Lower leg skin (tissue), 3 donors: ENCODE measurements around the gene KRTAP10-3.

Experiments
- CTCF ChIP-seq, 3 donors: fragments of 450-650 bp; IDR thresholded peaks; one replicate each; pipeline ENCODE4 v1.5.1; 2016; ENCODE audit warnings: antibody characterized with exemption in 3 of 3, mild to moderate bottlenecking in 3 of 3, moderate library complexity in 2 of 3
- POLR2A ChIP-seq, 2 donors: fragments of 450-650 bp; IDR thresholded peaks; one replicate each; pipeline ENCODE4 v1.6.1; 2016 to 2017; ENCODE audit warnings: antibody characterized with exemption in 2 of 2, mild to moderate bottlenecking in 1 of 2, moderate library complexity in 1 of 2

DNA sequence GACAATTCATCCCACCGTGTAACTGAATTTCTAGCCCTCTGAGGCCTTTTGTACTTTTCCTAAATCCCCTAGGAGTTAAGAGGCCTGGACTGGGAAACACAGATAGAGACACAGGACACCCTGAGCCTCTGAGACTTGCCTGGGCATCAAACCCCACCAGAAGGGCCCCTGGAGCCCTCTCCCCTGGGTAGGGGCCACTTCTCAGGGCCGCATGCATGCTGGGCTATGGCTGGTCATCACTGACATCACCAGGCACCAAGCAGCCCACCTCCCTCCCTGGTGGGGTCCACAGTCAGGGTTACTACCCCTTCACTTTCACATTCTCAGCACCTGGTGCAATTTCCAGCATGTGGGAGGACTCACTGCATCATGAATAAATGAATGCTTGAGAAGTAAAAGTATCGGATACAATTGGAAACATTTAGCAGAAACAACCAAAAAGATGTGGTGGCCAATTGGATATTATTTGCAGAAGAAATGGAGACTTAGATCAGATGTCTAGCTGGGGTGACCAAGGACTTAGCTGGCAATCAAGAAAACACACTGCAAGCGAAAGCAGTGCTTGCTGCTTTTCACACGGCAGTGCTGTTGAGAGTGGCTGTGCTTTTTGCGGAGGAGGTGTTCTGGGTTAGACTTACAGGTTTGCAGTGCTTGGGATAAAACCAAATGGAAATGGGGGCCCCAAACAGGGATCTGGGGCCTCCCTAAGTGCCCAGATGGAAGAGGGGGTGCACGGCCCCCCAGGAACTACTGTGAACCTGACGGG, 40.9 kb upstream of the KRTAP10-3 start:
- TF ChIP-seq CTCF (IDR thresholded peaks at IDR 0.05), result no peak
- TF ChIP-seq POLR2A (IDR thresholded peaks at IDR 0.05), result no peak
